ENCODE results near the gene TTC8.

TTC8 gene

GRCh38 chr14:88837495-88837894 lies 13.0 kb downstream of the TTC8 start:
- POLR2A ChIA-PET, result interaction anchor here (1.3 kb wide), 1 partner anchor 13 kb away, joined by 3 read pairs; no protein-coding TSS in a partner anchor
- no peak for TF ChIP-seq ZNF174 (tag by site-specific recombination; IDR thresholded peaks at IDR 0.05)
- no peak for TF ChIP-seq MEIS1 (CRISPR knock-in tag; IDR thresholded peaks at IDR 0.05; ENCODE audit: borderline replicate concordance)
- TF ChIP-seq KLF16 (tag by site-specific recombination; IDR thresholded peaks at IDR 0.05), result no peak
- no peak for TF ChIP-seq ZNF449 (tag by site-specific recombination; IDR thresholded peaks at IDR 0.05)
- no peak for TF ChIP-seq BCL11A (tag by site-specific recombination; IDR thresholded peaks at IDR 0.05; ENCODE audit: low read depth)
- no peak for TF ChIP-seq ZNF37A (tag by site-specific recombination; IDR thresholded peaks at IDR 0.05)
- TF ChIP-seq ZNF302 (tag by site-specific recombination; IDR thresholded peaks at IDR 0.05; ENCODE audit: low read depth), result no peak
- no peak for TF ChIP-seq AEBP2 (tag by site-specific recombination; IDR thresholded peaks at IDR 0.05; ENCODE audit: borderline replicate concordance)
- no peak for TF ChIP-seq ZNF513 (tag by site-specific recombination; IDR thresholded peaks at IDR 0.05)
- TF ChIP-seq ZNF433 (tag by site-specific recombination; IDR thresholded peaks at IDR 0.05; ENCODE audit: low read depth), result no peak
- TF ChIP-seq ZNF529 (tag by site-specific recombination; IDR thresholded peaks at IDR 0.05; ENCODE audit: insufficient replicate concordance), result no peak
- no peak for TF ChIP-seq ZNF366 (tag by site-specific recombination; conservative IDR thresholded peaks at IDR 0.05)
- no peak for TF ChIP-seq KLF9 (tag by site-specific recombination; IDR thresholded peaks at IDR 0.05; ENCODE audit: low read depth)
- TF ChIP-seq ZNF211 (tag by site-specific recombination; IDR thresholded peaks at IDR 0.05; ENCODE audit: low read depth), result no peak
- TF ChIP-seq ZNF148 (tag by site-specific recombination; IDR thresholded peaks at IDR 0.05; ENCODE audit: borderline replicate concordance), result no peak
- no peak for TF ChIP-seq SCRT2 (tag by site-specific recombination; IDR thresholded peaks at IDR 0.05)
- TF ChIP-seq ZNF785 (tag by site-specific recombination; IDR thresholded peaks at IDR 0.05), result no peak
- no peak for TF ChIP-seq ZNF664 (tag by site-specific recombination; IDR thresholded peaks at IDR 0.05)
- no peak for TF ChIP-seq MYNN (tag by site-specific recombination; IDR thresholded peaks at IDR 0.05; ENCODE audit: borderline replicate concordance)
- no peak for TF ChIP-seq ZNF660 (tag by site-specific recombination; IDR thresholded peaks at IDR 0.05)

More at GRCh38 chr14:88837495-88837894, 13.0 kb downstream of the TTC8 start:
- CTCF ChIA-PET, result interaction anchor here (0.6 kb wide), 1 partner anchor 9 kb away, joined by 3 read pairs; no protein-coding TSS in a partner anchor
- H3K36me3 ChIP-seq (ENCODE audit: control insufficient read depth in 2 of 2, insufficient read depth in 1 of 2, low read length in 2 of 2), result peaks cover 3 to 6% of the 10 kb centered on the region in 2 experiments; a peak in 2 of 3 replicates
- H3K27ac ChIP-seq (ENCODE audit: extremely low read depth, low read depth, low read length), result no peak overlapping the region
- H3K9me3 ChIP-seq (ENCODE audit: control insufficient read depth, insufficient read depth, low read depth, low read length), result no peaks in the 10 kb centered on the region
- H3K4me3 ChIP-seq (ENCODE audit: low read depth, low read length), result no peak overlapping the region
- peaks cover 20% of the 10 kb centered on the region for H3K4me1 ChIP-seq (ENCODE audit: control insufficient read depth, insufficient read depth, low read length)

Data from HEK293 (cell line).